GM06990 (cell line): ENCODE measurements around the gene L1TD1.

Source experiments
- DNase-seq: peaks from one replicate; pipeline ENCODE4 v3.0.0-alpha.2; 2011; ENCODE audit not compliant: insufficient read length; ENCODE audit errors: extremely low read depth
- H3K27me3 ChIP-seq: replicated peaks from 2 replicates; pipeline ENCODE4 v1.6.0; 2011; ENCODE audit warnings: low read length; ENCODE audit not compliant: control insufficient read depth, insufficient read depth
- H3K36me3 ChIP-seq: 2 replicates; pipeline ENCODE4 v1.5.1; 2011; ENCODE audit warnings: low read length; ENCODE audit not compliant: control insufficient read depth, insufficient read depth
- H3K4me3 ChIP-seq: replicated peaks from 2 replicates; pipeline ENCODE4 v1.5.1; 2011; ENCODE audit warnings: low read depth, mild to moderate bottlenecking, control low read depth, low read length
- TF ChIP-seq, protein P1 (sequence below): IDR thresholded peaks from 2 replicates; pipeline ENCODE4 v1.5.1; 2011; ENCODE audit warnings: low read length, control low read depth, mild to moderate bottlenecking, inconsistent platforms; ENCODE audit not compliant: insufficient read depth, poor library complexity, severe bottlenecking

Gene L1TD1

DNA sequence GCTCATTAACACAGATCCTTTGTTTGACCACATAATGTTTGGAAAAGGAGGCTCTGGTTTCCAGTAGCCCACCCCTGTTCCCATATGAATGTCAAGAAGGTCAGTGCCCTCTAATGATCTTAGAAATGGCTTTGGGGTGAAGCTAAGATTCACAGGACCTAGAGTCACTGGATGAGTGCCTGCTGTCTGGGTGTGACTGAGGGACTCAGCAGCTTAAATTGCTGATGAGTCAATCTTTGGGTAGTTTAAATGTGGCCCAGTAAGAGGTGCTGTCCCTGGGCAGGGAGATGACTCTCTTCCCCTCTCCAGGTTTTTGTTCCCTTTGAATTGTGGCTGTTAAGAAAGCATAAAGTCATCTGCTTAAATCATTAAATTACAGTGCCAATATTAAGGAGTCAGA is 50.6 kb downstream of the L1TD1 start:
- Histone ChIP-seq H3K36me3 (no peaks in the 10 kb centered on the region), H3K4me3 (no peak overlapping the region), H3K27me3 (no peaks in the 10 kb centered on the region)
- no peak for DNase-seq
- TF ChIP-seq, protein P1, sequence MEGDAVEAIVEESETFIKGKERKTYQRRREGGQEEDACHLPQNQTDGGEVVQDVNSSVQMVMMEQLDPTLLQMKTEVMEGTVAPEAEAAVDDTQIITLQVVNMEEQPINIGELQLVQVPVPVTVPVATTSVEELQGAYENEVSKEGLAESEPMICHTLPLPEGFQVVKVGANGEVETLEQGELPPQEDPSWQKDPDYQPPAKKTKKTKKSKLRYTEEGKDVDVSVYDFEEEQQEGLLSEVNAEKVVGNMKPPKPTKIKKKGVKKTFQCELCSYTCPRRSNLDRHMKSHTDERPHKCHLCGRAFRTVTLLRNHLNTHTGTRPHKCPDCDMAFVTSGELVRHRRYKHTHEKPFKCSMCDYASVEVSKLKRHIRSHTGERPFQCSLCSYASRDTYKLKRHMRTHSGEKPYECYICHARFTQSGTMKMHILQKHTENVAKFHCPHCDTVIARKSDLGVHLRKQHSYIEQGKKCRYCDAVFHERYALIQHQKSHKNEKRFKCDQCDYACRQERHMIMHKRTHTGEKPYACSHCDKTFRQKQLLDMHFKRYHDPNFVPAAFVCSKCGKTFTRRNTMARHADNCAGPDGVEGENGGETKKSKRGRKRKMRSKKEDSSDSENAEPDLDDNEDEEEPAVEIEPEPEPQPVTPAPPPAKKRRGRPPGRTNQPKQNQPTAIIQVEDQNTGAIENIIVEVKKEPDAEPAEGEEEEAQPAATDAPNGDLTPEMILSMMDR = no peak

DNA sequence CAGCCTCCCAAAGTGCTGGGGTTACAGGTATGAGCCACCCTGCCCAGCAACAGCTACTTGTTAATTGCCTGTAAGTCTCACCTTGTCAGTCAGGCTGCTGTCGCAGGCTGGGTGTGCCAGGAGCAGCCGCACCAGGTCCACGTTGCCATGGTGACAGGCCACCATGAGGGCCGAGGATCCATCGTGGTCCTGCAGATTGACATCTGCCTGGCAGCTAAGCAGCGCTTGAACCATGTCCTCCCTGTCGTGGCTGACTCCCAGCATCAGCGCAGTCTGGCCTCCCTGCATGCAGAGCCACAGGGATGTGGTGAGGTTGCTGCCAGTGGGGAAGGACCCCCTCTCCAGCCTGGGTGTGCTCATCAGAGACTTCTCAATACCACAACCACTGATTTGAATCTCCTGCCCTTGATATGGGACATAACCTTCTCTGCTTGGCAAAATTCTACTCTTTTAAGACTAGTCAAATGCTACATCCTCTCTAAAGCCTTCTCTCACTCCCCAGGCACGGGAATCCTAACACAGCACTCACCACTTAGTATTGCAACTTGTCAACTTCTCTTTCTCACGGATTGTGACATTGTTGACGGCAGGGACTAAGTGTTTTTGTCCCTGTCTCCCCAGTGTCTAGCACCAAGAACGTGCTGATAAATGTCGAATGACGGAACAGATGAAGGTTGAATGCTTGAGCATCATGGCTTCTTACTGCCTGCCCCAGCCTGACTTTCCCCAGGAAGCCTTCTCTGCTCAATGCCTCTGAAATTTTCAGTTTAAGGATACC is 52.9 kb downstream of the L1TD1 start:
- no peak for DNase-seq
- TF ChIP-seq, protein P1 = no peak
- no peaks in the 10 kb centered on the region for H3K36me3 ChIP-seq
- no peak overlapping the region for H3K4me3 ChIP-seq
- H3K27me3 ChIP-seq = no peaks in the 10 kb centered on the region

DNA sequence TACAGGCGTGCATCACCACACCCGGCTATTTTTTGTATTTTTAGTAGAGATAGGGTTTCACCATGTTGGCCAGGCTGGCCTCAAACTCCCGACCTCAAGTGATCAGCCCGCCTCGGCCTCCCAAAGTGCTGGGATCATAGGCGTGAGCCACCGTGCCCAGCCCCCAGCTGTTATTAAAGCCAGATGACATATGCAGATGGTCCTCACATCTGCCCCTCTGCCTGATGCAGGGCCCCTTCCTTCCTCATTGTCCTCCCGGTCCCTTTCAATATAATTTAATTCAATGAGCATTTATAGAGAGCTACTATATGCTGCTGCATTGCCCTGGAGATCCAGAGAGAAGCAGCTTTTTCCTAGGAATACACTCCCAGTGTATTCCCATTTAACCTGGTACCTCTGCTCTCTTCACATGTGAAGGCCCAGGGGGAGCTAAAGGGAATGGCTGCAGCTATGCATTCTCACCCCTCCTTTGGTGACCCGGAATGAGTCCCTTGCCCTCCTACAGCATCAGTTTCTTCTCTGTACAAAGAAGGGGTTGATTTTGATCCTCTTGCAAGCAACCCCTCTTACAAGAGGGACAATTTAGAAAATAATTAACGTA is 55.6 kb downstream of the L1TD1 start:
- TF ChIP-seq, protein P1 = no peak
- no peaks in the 10 kb centered on the region for H3K36me3 ChIP-seq

DNA sequence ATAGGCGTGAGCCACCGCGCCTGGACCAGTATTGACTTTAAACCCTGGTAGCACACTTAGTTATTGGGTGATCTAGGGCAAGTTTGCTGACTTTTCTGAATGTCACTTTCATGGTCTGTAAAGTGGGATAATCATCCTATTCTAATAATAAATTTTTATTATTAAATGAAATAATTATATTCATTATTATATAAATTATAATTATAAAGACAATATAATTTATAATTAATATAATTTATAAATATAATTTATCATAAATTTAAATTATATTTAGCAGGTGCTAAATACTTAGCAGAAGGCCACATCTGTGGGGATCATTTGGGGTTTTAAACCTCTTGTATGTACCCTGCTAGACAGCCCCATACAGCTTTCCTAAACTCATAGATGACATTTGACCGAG is 64.9 kb downstream of the L1TD1 start:
- Histone ChIP-seq H3K36me3 (no peaks in the 10 kb centered on the region), H3K4me3 (no peak overlapping the region), H3K27me3 (no peaks in the 10 kb centered on the region)
- TF ChIP-seq, protein P1 = no peak
- DNase-seq = no peak

More for the DNA sequence above, 55.6 kb downstream of the L1TD1 start:
- Histone ChIP-seq H3K27me3 (no peaks in the 10 kb centered on the region), H3K4me3 (no peak overlapping the region)
- DNase-seq = no peak

- no peak overlapping the region for H3K4me3 ChIP-seq
These were observed 66.0 kb downstream of the L1TD1 start for GRCh38 chr1:62260688-62261087.

More at GRCh38 chr1:62260688-62261087, 66.0 kb downstream of the L1TD1 start:
- TF ChIP-seq, protein P1 = no peak
- no peaks in the 10 kb centered on the region for H3K36me3 ChIP-seq
- H3K27me3 ChIP-seq = no peaks in the 10 kb centered on the region
- DNase-seq = no peak
